Astrocyte (in vitro differentiated cells and primary cell): Measurements from ENCODE around the gene ASAP2. TPM values are rescaled to one million over a fixed set of nuclear protein-coding genes. Genes with fewer than 3 reads are reported as not detected.

Experiments used
- DNase-seq: peaks from one replicate; pipeline ENCODE4 v3.0.0-alpha.2; 2010; ENCODE audit warnings: low read depth
- FAIRE-seq: peaks from 2 replicates; lab custom pipeline; 2011; peaks lifted over from hg19 to GRCh38; lab: Jason Lieb, UNC
- H2AFZ ChIP-seq: 2 replicates; pipeline ENCODE4 v1.6.0; 2012; ENCODE audit warnings: low read depth, low read length, inconsistent platforms
- H3K27ac ChIP-seq: 2 replicates; pipeline ENCODE4 v1.5.1; 2011; ENCODE audit warnings: low read depth, low read length, inconsistent platforms
- H3K27me3 ChIP-seq: 2 replicates; pipeline ENCODE4 v1.6.0; 2011; ENCODE audit warnings: low read length, inconsistent platforms; ENCODE audit not compliant: insufficient read depth
- H3K36me3 ChIP-seq: 2 replicates; pipeline ENCODE4 v1.5.1; 2011; ENCODE audit warnings: low read length, inconsistent platforms; ENCODE audit not compliant: insufficient read depth
- H3K4me1 ChIP-seq: 2 replicates; pipeline ENCODE4 v1.5.1; 2011; ENCODE audit warnings: low read length, inconsistent platforms; ENCODE audit not compliant: insufficient read depth
- H3K4me2 ChIP-seq: 2 replicates; pipeline ENCODE4 v1.6.0; 2012; ENCODE audit warnings: low read length, inconsistent platforms
- H3K4me3 ChIP-seq: 2 replicates; pipeline ENCODE4 v1.5.1; 2011; ENCODE audit warnings: low read depth, mild to moderate bottlenecking, low read length, inconsistent platforms; ENCODE audit not compliant: insufficient read depth
- H3K79me2 ChIP-seq: 2 replicates; pipeline ENCODE4 v1.6.0; 2012; ENCODE audit warnings: mild to moderate bottlenecking, low read length, inconsistent platforms; ENCODE audit not compliant: insufficient read depth
- H3K9ac ChIP-seq: 2 replicates; pipeline ENCODE4 v1.6.0; 2012; ENCODE audit warnings: mild to moderate bottlenecking, low read length, inconsistent platforms
- H3K9me3 ChIP-seq: 2 replicates; pipeline ENCODE4 v1.5.1; 2012; ENCODE audit warnings: low read depth, mild to moderate bottlenecking, low read length, inconsistent platforms; ENCODE audit not compliant: insufficient read depth
- H4K20me1 ChIP-seq: 2 replicates; pipeline ENCODE4 v1.6.0; 2012; ENCODE audit warnings: low read length, inconsistent platforms; ENCODE audit not compliant: insufficient read depth
- H3K27ac Mint-ChIP-seq: one replicate; pipeline ENCODE4 v1.8.0; 2021; ENCODE audit warnings: mild to moderate bottlenecking, mixed read lengths; ENCODE audit not compliant: unreplicated experiment
- H3K27me3 Mint-ChIP-seq: one replicate; pipeline ENCODE4 v1.8.0; 2021; ENCODE audit warnings: low read depth, mixed read lengths; ENCODE audit not compliant: unreplicated experiment
- H3K36me3 Mint-ChIP-seq: one replicate; pipeline ENCODE4 v1.8.0; 2021; ENCODE audit warnings: low read depth, mixed read lengths; ENCODE audit not compliant: unreplicated experiment
- H3K4me1 Mint-ChIP-seq: one replicate; pipeline ENCODE4 v1.8.0; 2021; ENCODE audit warnings: low read depth, mixed read lengths; ENCODE audit not compliant: unreplicated experiment
- H3K4me3 Mint-ChIP-seq: one replicate; pipeline ENCODE4 v1.8.0; 2021; ENCODE audit warnings: mild to moderate bottlenecking, moderate library complexity, mixed read lengths; ENCODE audit not compliant: unreplicated experiment
- H3K9me3 Mint-ChIP-seq: one replicate; pipeline ENCODE4 v1.8.0; 2021; ENCODE audit warnings: mild to moderate bottlenecking, mixed read lengths; ENCODE audit not compliant: unreplicated experiment
- CTCF ChIP-seq: IDR thresholded peaks from 2 replicates; pipeline ENCODE4 v1.5.1; 2011; ENCODE audit warnings: low read depth, mild to moderate bottlenecking, inconsistent platforms, low read length, moderate library complexity; ENCODE audit not compliant: insufficient read depth
- EZH2 ChIP-seq: IDR thresholded peaks from 2 replicates; pipeline ENCODE4 v1.6.1; 2012; ENCODE audit warnings: mild to moderate bottlenecking, low read length, inconsistent platforms; ENCODE audit not compliant: insufficient read depth
- total RNA-seq: library from RNA; stranded (reverse); gene quantifications from 2 replicates; pipeline ENCODE4 v1.2.1, GENCODE V29; 2021

ASAP2 gene
- total RNA-seq, 1 donor from 2014 or later, result 62.6 TPM

GRCh38 chr2:9315280-9315847, 108.8 kb downstream of the ASAP2 start:
- Mint-ChIP-seq H3K4me3 (no peak overlapping the region), H3K27me3 (no peaks in the 10 kb centered on the region), H3K9me3 (no peaks in the 10 kb centered on the region), H3K4me1 (peaks cover 33% of the 10 kb centered on the region), H3K27ac (peak overlapping the region; percentile 2), H3K36me3 (no peaks in the 10 kb centered on the region)
- Histone ChIP-seq H3K9ac (no peak overlapping the region), H3K36me3 (peaks cover 4% of the 10 kb centered on the region), H3K4me2 (no peak overlapping the region), H2AFZ (no peak overlapping the region), H3K79me2 (peaks cover 55% of the 10 kb centered on the region), H3K27ac (no peak overlapping the region), H4K20me1 (peaks cover 23% of the 10 kb centered on the region), H3K9me3 (no peaks in the 10 kb centered on the region), H3K4me3 (no peak overlapping the region), H3K4me1 (peaks cover 32% of the 10 kb centered on the region), H3K27me3 (no peaks in the 10 kb centered on the region)
- TF ChIP-seq EZH2, result no peak
- no peak for TF ChIP-seq CTCF
- DNase-seq, result no peak
- no peak for FAIRE-seq

GRCh38 chr2:9317559-9317958, 110.9 kb downstream of the ASAP2 start:
- H3K9me3 ChIP-seq, result no peaks in the 10 kb centered on the region
- no peak for TF ChIP-seq CTCF
- no peak for TF ChIP-seq EZH2
- Mint-ChIP-seq H3K4me1 (peaks cover 19% of the 10 kb centered on the region), H3K4me3 (no peak overlapping the region), H3K27me3 (no peaks in the 10 kb centered on the region), H3K36me3 (peaks cover 12% of the 10 kb centered on the region), H3K27ac (no peak overlapping the region), H3K9me3 (no peaks in the 10 kb centered on the region)
- peaks cover 15% of the 10 kb centered on the region for H3K4me1 ChIP-seq
- no peak overlapping the region for H3K4me2 ChIP-seq
- peaks cover 52% of the 10 kb centered on the region for H3K79me2 ChIP-seq
- FAIRE-seq (no peak), DNase-seq (no peak)
- no peak overlapping the region for H2AFZ ChIP-seq
- H3K9ac ChIP-seq, result no peak overlapping the region
- H4K20me1 ChIP-seq, result peaks cover 33% of the 10 kb centered on the region
- peaks cover 8% of the 10 kb centered on the region for H3K36me3 ChIP-seq
- no peaks in the 10 kb centered on the region for H3K27me3 ChIP-seq
- H3K27ac ChIP-seq, result no peak overlapping the region
- H3K4me3 ChIP-seq, result no peak overlapping the region
